Activated T-cell treated with anti-CD3 and anti-CD28 coated beads for 48 hours (primary cell): ENCODE measurements around the gene SLC8A1.

Source experiments
- DNase-seq: peaks from one replicate; pipeline ENCODE4 v3.0.0-alpha.2; 2020; ENCODE audit warnings: low read depth

SLC8A1 gene

GRCh38 chr2:40353231-40353630 lies 98.7 kb downstream of the SLC8A1 start:
- DNase-seq, result no peak

GRCh38 chr2:40352703-40353099 lies 99.2 kb downstream of the SLC8A1 start:
- DNase-seq, result no peak

- DNase-seq, result no peak
Measured at GRCh38 chr2:40352041-40352702, 99.7 kb downstream of the SLC8A1 start.

- no peak for DNase-seq
Measured at GRCh38 chr2:40348665-40349064, 103.2 kb downstream of the SLC8A1 start.

GRCh38 chr2:40348038-40348437 lies 103.9 kb downstream of the SLC8A1 start:
- no peak for DNase-seq

- no peak for DNase-seq
Measured at GRCh38 chr2:40346535-40347354, 105.1 kb downstream of the SLC8A1 start.

GRCh38 chr2:40344364-40344763 lies 107.5 kb downstream of the SLC8A1 start:
- DNase-seq, result no peak

GRCh38 chr2:40343902-40344301 lies 108.0 kb downstream of the SLC8A1 start:
- no peak for DNase-seq

- DNase-seq, result no peak
Measured at GRCh38 chr2:40341198-40341597, 110.7 kb downstream of the SLC8A1 start.

GRCh38 chr2:40339026-40339425 lies 112.9 kb downstream of the SLC8A1 start:
- DNase-seq, result no peak

GRCh38 chr2:40332191-40332826 lies 119.6 kb downstream of the SLC8A1 start:
- no peak for DNase-seq

- no peak for DNase-seq
Measured at GRCh38 chr2:40330096-40330495, 121.8 kb downstream of the SLC8A1 start.

GRCh38 chr2:40329739-40330030 lies 122.2 kb downstream of the SLC8A1 start:
- no peak for DNase-seq

- DNase-seq, result no peak
Measured at GRCh38 chr2:40325116-40325515, 126.8 kb downstream of the SLC8A1 start.

GRCh38 chr2:40324656-40325055 lies 127.2 kb downstream of the SLC8A1 start:
- no peak for DNase-seq

GRCh38 chr2:40321822-40322221 lies 130.1 kb downstream of the SLC8A1 start:
- DNase-seq, result no peak

GRCh38 chr2:40321016-40321623 lies 130.8 kb downstream of the SLC8A1 start:
- DNase-seq, result no peak

- DNase-seq, result no peak
Measured at GRCh38 chr2:40318921-40319320, 133.0 kb downstream of the SLC8A1 start.

- DNase-seq, result no peak
Measured at GRCh38 chr2:40317761-40318160, 134.1 kb downstream of the SLC8A1 start.

- DNase-seq, result no peak
Measured at GRCh38 chr2:40317046-40317445, 134.8 kb downstream of the SLC8A1 start.

GRCh38 chr2:40316620-40317019 lies 135.3 kb downstream of the SLC8A1 start:
- no peak for DNase-seq

GRCh38 chr2:40315683-40316082 lies 136.2 kb downstream of the SLC8A1 start:
- no peak for DNase-seq

GRCh38 chr2:40311026-40311425 lies 140.9 kb downstream of the SLC8A1 start:
- DNase-seq, result no peak
